Measurements from ENCODE around the gene APEH.

DNA sequence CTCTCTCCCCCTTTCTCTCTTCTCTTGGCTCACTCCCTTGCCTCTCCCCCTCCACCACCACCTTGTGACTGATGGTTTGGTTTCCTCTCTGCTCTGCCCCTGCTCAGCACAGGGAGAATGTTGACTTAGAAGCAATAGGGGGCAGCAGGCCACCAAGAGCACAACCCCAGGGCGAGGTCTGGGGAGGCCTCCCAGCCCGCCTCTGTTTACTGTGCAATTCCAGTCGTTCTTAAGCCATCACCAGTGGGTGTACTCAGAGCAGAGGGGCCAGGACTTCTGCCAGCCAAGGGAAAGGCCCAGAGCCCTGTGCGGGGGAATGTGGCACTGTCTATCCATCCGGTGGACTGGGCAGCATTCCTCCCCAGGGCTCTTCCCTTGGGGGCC, 5.7 kb upstream of the APEH start:
- TF ChIP-seq, protein P1, sequence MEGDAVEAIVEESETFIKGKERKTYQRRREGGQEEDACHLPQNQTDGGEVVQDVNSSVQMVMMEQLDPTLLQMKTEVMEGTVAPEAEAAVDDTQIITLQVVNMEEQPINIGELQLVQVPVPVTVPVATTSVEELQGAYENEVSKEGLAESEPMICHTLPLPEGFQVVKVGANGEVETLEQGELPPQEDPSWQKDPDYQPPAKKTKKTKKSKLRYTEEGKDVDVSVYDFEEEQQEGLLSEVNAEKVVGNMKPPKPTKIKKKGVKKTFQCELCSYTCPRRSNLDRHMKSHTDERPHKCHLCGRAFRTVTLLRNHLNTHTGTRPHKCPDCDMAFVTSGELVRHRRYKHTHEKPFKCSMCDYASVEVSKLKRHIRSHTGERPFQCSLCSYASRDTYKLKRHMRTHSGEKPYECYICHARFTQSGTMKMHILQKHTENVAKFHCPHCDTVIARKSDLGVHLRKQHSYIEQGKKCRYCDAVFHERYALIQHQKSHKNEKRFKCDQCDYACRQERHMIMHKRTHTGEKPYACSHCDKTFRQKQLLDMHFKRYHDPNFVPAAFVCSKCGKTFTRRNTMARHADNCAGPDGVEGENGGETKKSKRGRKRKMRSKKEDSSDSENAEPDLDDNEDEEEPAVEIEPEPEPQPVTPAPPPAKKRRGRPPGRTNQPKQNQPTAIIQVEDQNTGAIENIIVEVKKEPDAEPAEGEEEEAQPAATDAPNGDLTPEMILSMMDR (IDR thresholded peaks at IDR 0.05), result no peak
- no peak for TF ChIP-seq EZH2 (IDR thresholded peaks at IDR 0.05; ENCODE audit: borderline replicate concordance, insufficient read depth, low read depth, low read length, poor library complexity, severe bottlenecking)

All from B cell (primary cell).